NT2/D1 (cell line): ENCODE data around the gene EPHB2.

Source experiments
- DNase-seq: peaks from one replicate; pipeline ENCODE4 v3.0.0-alpha.2; 2011; ENCODE audit warnings: low read depth, low spot score
- H3K27me3 ChIP-seq: 2 replicates; pipeline ENCODE4 v1.6.0; 2011; ENCODE audit warnings: mild to moderate bottlenecking; ENCODE audit not compliant: insufficient read length, insufficient read depth
- H3K36me3 ChIP-seq: 2 replicates; pipeline ENCODE4 v1.6.1; 2011; ENCODE audit warnings: mild to moderate bottlenecking, low read length, mixed read lengths; ENCODE audit not compliant: insufficient read depth, insufficient read length
- H3K4me1 ChIP-seq: 2 replicates; pipeline ENCODE4 v1.5.1; 2011; ENCODE audit not compliant: insufficient read depth, insufficient read length
- H3K4me3 ChIP-seq: 2 replicates; pipeline ENCODE4 v1.5.1; 2011; ENCODE audit warnings: low read depth; ENCODE audit not compliant: insufficient read length
- H3K9ac ChIP-seq: 2 replicates; pipeline ENCODE4 v1.6.0; 2011; ENCODE audit warnings: low read depth; ENCODE audit not compliant: insufficient read length
- H3K9me3 ChIP-seq: 2 replicates; pipeline ENCODE4 v1.5.1; 2011; ENCODE audit warnings: mild to moderate bottlenecking, low read length; ENCODE audit not compliant: insufficient read depth
- SUZ12 ChIP-seq: IDR thresholded peaks from 2 replicates; pipeline ENCODE4 v1.6.1; 2011; ENCODE audit not compliant: insufficient read length, insufficient read depth; ENCODE audit errors: extremely low read depth
- YY1 ChIP-seq: IDR thresholded peaks from 2 replicates; pipeline ENCODE4 v1.6.1; 2011; ENCODE audit not compliant: insufficient read length, insufficient read depth
- ZNF274 ChIP-seq: IDR thresholded peaks from 2 replicates; pipeline ENCODE4 v1.6.1; 2011; ENCODE audit warnings: mild to moderate bottlenecking, low read depth, low read length

Gene EPHB2

GRCh38 chr1:22888320-22889075, 177.9 kb downstream of the EPHB2 start:
- H3K27me3 ChIP-seq: no peaks in the 10 kb centered on the region
- TF ChIP-seq ZNF274 (no peak), SUZ12 (no peak), YY1 (no peak)
- 0 out of 2 replicates have a peak, but pooled peaks cover 5% of the 10 kb centered on the region for H3K9me3 ChIP-seq
- no peak overlapping the region for H3K4me3 ChIP-seq
- H3K36me3 ChIP-seq: no peaks in the 10 kb centered on the region
- no peak overlapping the region for H3K9ac ChIP-seq
- DNase-seq: no peak
- H3K4me1 ChIP-seq: no peaks in the 10 kb centered on the region

- no peak for TF ChIP-seq SUZ12
- TF ChIP-seq ZNF274: no peak
- TF ChIP-seq YY1: no peak
- no peak overlapping the region for H3K9ac ChIP-seq
- no peaks in the 10 kb centered on the region for H3K27me3 ChIP-seq
- no peak for DNase-seq
- H3K36me3 ChIP-seq: no peaks in the 10 kb centered on the region
- no peaks in the 10 kb centered on the region for H3K4me1 ChIP-seq
- H3K4me3 ChIP-seq: no peak overlapping the region
- 0 out of 2 replicates have a peak, but pooled peaks cover 6% of the 10 kb centered on the region for H3K9me3 ChIP-seq
Measured at GRCh38 chr1:22889213-22889827, 178.7 kb downstream of the EPHB2 start.

- H3K4me3 ChIP-seq: no peak overlapping the region
- no peak for TF ChIP-seq ZNF274
- no peak for TF ChIP-seq SUZ12
- TF ChIP-seq YY1: no peak
- no peaks in the 10 kb centered on the region for H3K27me3 ChIP-seq
- H3K4me1 ChIP-seq: peaks cover 4% of the 10 kb centered on the region
- DNase-seq: no peak
- 0 out of 2 replicates have a peak, but pooled peaks cover 6% of the 10 kb centered on the region for H3K9me3 ChIP-seq
- no peak overlapping the region for H3K9ac ChIP-seq
- H3K36me3 ChIP-seq: no peaks in the 10 kb centered on the region
Measured at GRCh38 chr1:22892789-22893188, 182.2 kb downstream of the EPHB2 start.

- no peak overlapping the region for H3K9ac ChIP-seq
- TF ChIP-seq YY1 (no peak), ZNF274 (no peak), SUZ12 (no peak)
- H3K27me3 ChIP-seq: no peaks in the 10 kb centered on the region
- no peak for DNase-seq
- no peaks in the 10 kb centered on the region for H3K36me3 ChIP-seq
- peaks cover 4% of the 10 kb centered on the region for H3K4me1 ChIP-seq
- 0 out of 2 replicates have a peak, but pooled peaks cover 6% of the 10 kb centered on the region for H3K9me3 ChIP-seq
- no peak overlapping the region for H3K4me3 ChIP-seq
Measured at GRCh38 chr1:22893292-22893691, 182.7 kb downstream of the EPHB2 start.

GRCh38 chr1:22895357-22895756, 184.7 kb downstream of the EPHB2 start:
- no peak for TF ChIP-seq ZNF274
- TF ChIP-seq SUZ12: no peak
- no peak for TF ChIP-seq YY1
- Histone ChIP-seq H3K9me3 (0 out of 2 replicates have a peak, but pooled peaks cover 6% of the 10 kb centered on the region), H3K36me3 (no peaks in the 10 kb centered on the region), H3K27me3 (no peaks in the 10 kb centered on the region), H3K4me1 (peaks cover 4% of the 10 kb centered on the region), H3K4me3 (no peak overlapping the region), H3K9ac (no peak overlapping the region)
- DNase-seq: no peak

- no peak for DNase-seq
- H3K9ac ChIP-seq: no peak overlapping the region
- H3K36me3 ChIP-seq: no peaks in the 10 kb centered on the region
- no peaks in the 10 kb centered on the region for H3K27me3 ChIP-seq
- peaks cover 4% of the 10 kb centered on the region for H3K4me1 ChIP-seq
- no peak for TF ChIP-seq YY1
- no peak for TF ChIP-seq SUZ12
- TF ChIP-seq ZNF274: no peak
- H3K4me3 ChIP-seq: no peak overlapping the region
- 0 out of 2 replicates have a peak, but pooled peaks cover 6% of the 10 kb centered on the region for H3K9me3 ChIP-seq
Measured at GRCh38 chr1:22896184-22896583, 185.5 kb downstream of the EPHB2 start.

- DNase-seq: no peak
- Histone ChIP-seq H3K9me3 (no peaks in the 10 kb centered on the region), H3K9ac (no peak overlapping the region), H3K36me3 (no peaks in the 10 kb centered on the region), H3K27me3 (no peaks in the 10 kb centered on the region), H3K4me1 (peaks cover 4% of the 10 kb centered on the region), H3K4me3 (no peak overlapping the region)
- TF ChIP-seq ZNF274: no peak
- TF ChIP-seq SUZ12: no peak
- TF ChIP-seq YY1: no peak
Measured at GRCh38 chr1:22900451-22900850, 189.8 kb downstream of the EPHB2 start.
